PC-9 (cell line): Measurements from ENCODE around the gene HS3ST2. TPM values are rescaled to one million over a fixed set of nuclear protein-coding genes. Genes with fewer than 3 reads are reported as not detected.

Source experiments
- BruUV-seq: library from RNA; stranded (reverse); fragments of 400-500 nt; replicated peaks from 2 replicates; lab custom pipeline; 2021; lab: Mats Ljungman, UMichigan
- CTCF ChIA-PET: fragments of 300-600 bp; sonication (Branson Sonifier 250); formaldehyde crosslinking; loops from one replicate; lab custom pipeline; 2022; ENCODE audit warnings: antibody characterized with exemption; lab: Charles Lee
- POLR2A ChIA-PET: fragments of 300-600 bp; sonication (Branson Sonifier 250); formaldehyde crosslinking; loops from one replicate; lab custom pipeline; 2022; ENCODE audit warnings: antibody characterized with exemption; ENCODE audit not compliant: unreplicated experiment; lab: Charles Lee
- DNase-seq, 2 experiments: peaks; one replicate each; pipeline versions ENCODE4 v3.0.0 to v3.0.0-alpha.2; 2015 to 2022; ENCODE audit warnings: mixed read lengths in 1 of 2
- H2AFZ ChIP-seq: fragments of 200-600 bp; sonication (generic); 2 replicates; pipeline ENCODE4 v1.8.1; 2017; ENCODE audit warnings: antibody characterized with exemption
- H3F3A ChIP-seq: fragments of 200-600 bp; sonication (generic); 2 replicates; pipeline ENCODE4 v1.8.1; 2017; ENCODE audit warnings: antibody characterized with exemption, mild to moderate bottlenecking, low read depth; ENCODE audit not compliant: insufficient read depth
- H3K27ac ChIP-seq: fragments of 200-600 bp; sonication (generic); 2 replicates; pipeline ENCODE4 v1.6.1; 2016; ENCODE audit warnings: mixed run types
- H3K27me3 ChIP-seq: fragments of 200-600 bp; sonication (generic); 2 replicates; pipeline ENCODE4 v1.6.1; 2016; ENCODE audit warnings: low read depth, mixed run types; ENCODE audit not compliant: insufficient read depth
- H3K36me3 ChIP-seq: fragments of 200-600 bp; sonication (generic); 2 replicates; pipeline ENCODE4 v1.6.1; 2016; ENCODE audit warnings: low read depth, mixed run types
- H3K4me1 ChIP-seq: fragments of 200-600 bp; sonication (generic); replicated peaks from 2 replicates; pipeline ENCODE4 v1.6.1; 2016; ENCODE audit warnings: mixed run types; ENCODE audit not compliant: insufficient read depth
- H3K4me2 ChIP-seq: fragments of 200-600 bp; sonication (generic); 2 replicates; pipeline ENCODE4 v1.6.1; 2017; ENCODE audit warnings: mixed run types
- H3K4me3 ChIP-seq: fragments of 200-600 bp; sonication (generic); 2 replicates; pipeline ENCODE4 v1.6.1; 2016; ENCODE audit warnings: mixed run types
- H3K79me2 ChIP-seq: fragments of 200-600 bp; sonication (generic); 2 replicates; pipeline ENCODE4 v1.6.1; 2017; ENCODE audit warnings: low read depth, mixed run types
- H3K9me2 ChIP-seq: fragments of 200-600 bp; sonication (generic); 2 replicates; pipeline ENCODE4 v1.8.1; 2017; ENCODE audit warnings: mild to moderate bottlenecking; ENCODE audit not compliant: insufficient read depth
- H3K9me3 ChIP-seq: fragments of 200-600 bp; sonication (generic); 2 replicates; pipeline ENCODE4 v1.8.1; 2016; ENCODE audit warnings: low read depth; ENCODE audit not compliant: insufficient read depth
- H4K20me1 ChIP-seq: fragments of 200-600 bp; sonication (generic); 2 replicates; pipeline ENCODE4 v1.8.1; 2017; ENCODE audit not compliant: insufficient read depth
- EZH2 ChIP-seq: fragments of 200-600 bp; sonication (generic); IDR thresholded peaks from 2 replicates; pipeline ENCODE4 v1.8.0; 2017; ENCODE audit warnings: antibody characterized with exemption, low read depth
- intact Hi-C: fragments of 100-400 bp; cut with micrococcal nuclease; formaldehyde crosslinking; loops from one replicate; pipeline ENCODE4 v1.10.0; 2022; ENCODE audit not compliant: unreplicated experiment
- total RNA-seq: library from RNA; stranded (reverse); gene quantifications from 2 replicates; pipeline ENCODE4 v1.2.3, GENCODE V29; 2021
- TF ChIP-seq, protein P1 (sequence below): fragments of 200-600 bp; sonication (generic); conservative IDR thresholded peaks from 2 replicates; pipeline ENCODE4 v1.6.1; 2017; ENCODE audit warnings: mixed run types, antibody characterized with exemption, mild to moderate bottlenecking, moderate library complexity

The HS3ST2 gene
- total RNA-seq, 1 experiment from 2014 or later, result 1.1 TPM

DNA sequence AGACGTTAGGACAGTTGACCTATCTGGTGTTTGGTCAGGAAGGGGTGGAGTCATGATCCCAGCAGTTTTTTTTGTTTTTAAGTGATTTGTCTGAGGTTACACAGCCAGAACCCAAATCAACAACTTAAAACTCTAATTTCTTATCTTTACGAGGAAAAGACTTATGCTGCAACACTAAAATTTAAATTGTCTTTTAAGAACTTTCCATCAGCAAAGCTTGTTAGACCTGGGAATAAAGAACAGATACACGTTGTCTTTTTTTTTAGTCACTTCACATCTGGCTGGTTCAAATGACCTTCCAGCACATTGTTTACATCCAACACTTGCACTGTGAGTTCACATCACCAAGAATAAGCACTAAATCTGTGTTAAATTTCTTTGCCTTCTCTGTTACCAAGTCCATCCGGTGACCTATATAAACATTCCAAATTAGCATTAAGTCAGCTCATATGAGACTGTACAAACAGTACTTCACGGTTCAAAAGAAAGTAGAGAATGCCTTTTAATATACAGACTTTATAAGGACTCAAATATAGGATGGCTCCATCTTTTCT, 115.0 kb downstream of the HS3ST2 start:
- H3K4me1 ChIP-seq, result no peaks in the 10 kb centered on the region
- no peaks in the 10 kb centered on the region for H3K9me3 ChIP-seq
- no peaks in the 10 kb centered on the region for H4K20me1 ChIP-seq
- POLR2A ChIA-PET, result no interaction called here
- H3K79me2 ChIP-seq, result no peaks in the 10 kb centered on the region
- H3K4me2 ChIP-seq, result no peak overlapping the region
- H3K36me3 ChIP-seq, result no peaks in the 10 kb centered on the region
- H3K27me3 ChIP-seq, result peaks cover 87% of the 10 kb centered on the region
- TF ChIP-seq, protein P1, sequence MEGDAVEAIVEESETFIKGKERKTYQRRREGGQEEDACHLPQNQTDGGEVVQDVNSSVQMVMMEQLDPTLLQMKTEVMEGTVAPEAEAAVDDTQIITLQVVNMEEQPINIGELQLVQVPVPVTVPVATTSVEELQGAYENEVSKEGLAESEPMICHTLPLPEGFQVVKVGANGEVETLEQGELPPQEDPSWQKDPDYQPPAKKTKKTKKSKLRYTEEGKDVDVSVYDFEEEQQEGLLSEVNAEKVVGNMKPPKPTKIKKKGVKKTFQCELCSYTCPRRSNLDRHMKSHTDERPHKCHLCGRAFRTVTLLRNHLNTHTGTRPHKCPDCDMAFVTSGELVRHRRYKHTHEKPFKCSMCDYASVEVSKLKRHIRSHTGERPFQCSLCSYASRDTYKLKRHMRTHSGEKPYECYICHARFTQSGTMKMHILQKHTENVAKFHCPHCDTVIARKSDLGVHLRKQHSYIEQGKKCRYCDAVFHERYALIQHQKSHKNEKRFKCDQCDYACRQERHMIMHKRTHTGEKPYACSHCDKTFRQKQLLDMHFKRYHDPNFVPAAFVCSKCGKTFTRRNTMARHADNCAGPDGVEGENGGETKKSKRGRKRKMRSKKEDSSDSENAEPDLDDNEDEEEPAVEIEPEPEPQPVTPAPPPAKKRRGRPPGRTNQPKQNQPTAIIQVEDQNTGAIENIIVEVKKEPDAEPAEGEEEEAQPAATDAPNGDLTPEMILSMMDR, result no peak
- TF ChIP-seq EZH2, result no peak
- DNase-seq, result no peak
- no peaks in the 10 kb centered on the region for H3K9me2 ChIP-seq
- intact Hi-C loops, result no loop called here
- H3F3A ChIP-seq, result no peaks in the 10 kb centered on the region
- no TSS peak for BruUV-seq
- CTCF ChIA-PET, result no interaction called here
- no peak overlapping the region for H3K27ac ChIP-seq
- no peak overlapping the region for H2AFZ ChIP-seq
- no peak overlapping the region for H3K4me3 ChIP-seq

DNA sequence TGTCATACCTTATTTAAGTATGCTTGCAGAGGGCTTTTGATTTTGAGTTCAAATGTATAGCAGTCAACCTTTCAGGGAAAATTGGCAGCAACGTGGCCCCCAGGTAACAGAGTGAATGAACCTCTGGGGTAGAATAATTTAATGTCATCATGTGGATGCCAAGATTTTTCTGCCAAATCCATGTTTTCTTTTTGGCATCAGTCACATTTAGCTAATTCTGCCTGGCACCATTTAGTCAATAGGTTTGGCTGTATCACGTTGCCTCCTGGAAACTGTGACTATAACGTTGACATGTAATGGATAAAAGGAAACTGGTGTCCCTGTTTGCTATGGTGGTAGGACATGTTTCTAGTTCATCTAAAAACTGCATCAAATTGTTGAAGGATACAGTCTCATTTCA, 115.5 kb downstream of the HS3ST2 start:
- Histone ChIP-seq H3K4me2 (no peak overlapping the region), H3F3A (no peaks in the 10 kb centered on the region), H3K27me3 (peaks cover 87% of the 10 kb centered on the region), H3K9me2 (no peaks in the 10 kb centered on the region), H4K20me1 (no peaks in the 10 kb centered on the region), H3K36me3 (no peaks in the 10 kb centered on the region), H3K79me2 (no peaks in the 10 kb centered on the region), H3K4me3 (no peak overlapping the region), H3K27ac (no peak overlapping the region), H3K4me1 (no peaks in the 10 kb centered on the region), H2AFZ (no peak overlapping the region), H3K9me3 (no peaks in the 10 kb centered on the region)
- CTCF ChIA-PET, result no interaction called here
- DNase-seq, result no peak
- intact Hi-C loops, result no loop called here
- TF ChIP-seq, protein P1, result no peak
- TF ChIP-seq EZH2, result no peak
- POLR2A ChIA-PET, result no interaction called here
- no TSS peak for BruUV-seq

DNA sequence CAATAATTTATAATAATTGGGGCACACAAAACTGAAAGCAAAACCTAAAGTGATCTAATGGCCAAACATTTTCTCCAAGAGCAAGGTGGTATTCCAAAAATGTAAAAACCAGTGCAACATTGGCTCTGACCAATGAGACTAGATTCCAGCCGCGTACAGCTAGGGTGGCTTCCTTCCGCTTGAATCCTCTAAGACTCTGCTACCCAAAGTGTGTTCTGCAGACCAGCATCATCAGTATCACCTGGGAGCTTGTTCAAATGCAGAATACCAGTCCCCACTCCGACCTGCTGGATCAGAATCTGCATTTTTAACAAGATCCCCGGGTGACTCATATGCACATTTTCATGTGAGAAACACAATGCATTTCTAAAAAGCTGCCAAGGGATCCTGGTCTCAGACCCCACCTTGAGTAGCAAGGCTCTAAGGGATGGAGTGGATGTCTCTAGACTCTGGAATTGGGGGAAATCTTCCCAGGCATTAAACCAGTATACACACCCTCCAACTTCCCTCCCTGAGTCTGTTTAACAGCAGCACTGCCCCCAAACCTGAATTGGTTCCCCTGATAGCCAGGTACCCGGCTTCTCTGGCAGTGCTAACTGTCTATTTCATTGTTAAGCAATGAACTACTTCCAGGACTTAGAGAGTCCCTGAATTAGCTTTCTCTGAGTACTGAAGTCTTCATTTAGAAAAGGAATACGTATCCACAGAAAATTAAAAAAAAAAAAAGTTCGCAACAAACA, 118.2 kb downstream of the HS3ST2 start:
- CTCF ChIA-PET, result no interaction called here
- no TSS peak for BruUV-seq

More for the DNA sequence above, 118.2 kb downstream of the HS3ST2 start:
- H2AFZ ChIP-seq, result no peak overlapping the region
- TF ChIP-seq EZH2, result no peak
- TF ChIP-seq, protein P1, result no peak
- no peaks in the 10 kb centered on the region for H3K9me3 ChIP-seq
- H3K27ac ChIP-seq, result no peak overlapping the region
- no peaks in the 10 kb centered on the region for H4K20me1 ChIP-seq
- H3K27me3 ChIP-seq, result peaks cover 66% of the 10 kb centered on the region
- H3F3A ChIP-seq, result no peaks in the 10 kb centered on the region
- POLR2A ChIA-PET, result no interaction called here
- H3K9me2 ChIP-seq, result no peaks in the 10 kb centered on the region
- no peak overlapping the region for H3K4me2 ChIP-seq
- H3K4me3 ChIP-seq, result no peak overlapping the region
- H3K36me3 ChIP-seq, result no peaks in the 10 kb centered on the region
- H3K4me1 ChIP-seq, result no peaks in the 10 kb centered on the region
- intact Hi-C loops, result no loop called here
- DNase-seq, result no peak
- H3K79me2 ChIP-seq, result no peaks in the 10 kb centered on the region
